LNCaP clone FGC (cell line): ENCODE measurements around the gene CD200.

Experiments
- DNase-seq: peaks from one replicate; pipeline ENCODE4 v3.0.0-alpha.2; 2011; ENCODE audit warnings: low read depth
- H3K4me3 ChIP-seq: 2 replicates; pipeline ENCODE4 v1.5.1; 2011; ENCODE audit warnings: mild to moderate bottlenecking, low read depth, low read length, control low read depth
- CTCF ChIP-seq: IDR thresholded peaks from 2 replicates; pipeline ENCODE4 v1.5.1; 2012; ENCODE audit warnings: mild to moderate bottlenecking; ENCODE audit not compliant: control insufficient read depth, insufficient read depth; ENCODE audit errors: extremely low read depth

Gene CD200

GRCh38 chr3:112350018-112350810 is 17.3 kb downstream of the CD200 start:
- DNase-seq = no peak
- no peak overlapping the region for H3K4me3 ChIP-seq
- no peak for TF ChIP-seq CTCF

GRCh38 chr3:112351036-112351435 is 18.1 kb downstream of the CD200 start:
- TF ChIP-seq CTCF = no peak
- DNase-seq = no peak
- no peak overlapping the region for H3K4me3 ChIP-seq

GRCh38 chr3:112351823-112352222 is 18.9 kb downstream of the CD200 start:
- DNase-seq = no peak
- TF ChIP-seq CTCF = no peak
- no peak overlapping the region for H3K4me3 ChIP-seq

GRCh38 chr3:112352720-112353119 is 19.8 kb downstream of the CD200 start:
- no peak overlapping the region for H3K4me3 ChIP-seq
- no peak for TF ChIP-seq CTCF
- DNase-seq = no peak

- no peak for DNase-seq
- no peak overlapping the region for H3K4me3 ChIP-seq
- TF ChIP-seq CTCF = no peak
Observed at GRCh38 chr3:112353365-112353764, 20.4 kb downstream of the CD200 start.

GRCh38 chr3:112354642-112355306 is 21.8 kb downstream of the CD200 start:
- no peak for TF ChIP-seq CTCF
- no peak overlapping the region for H3K4me3 ChIP-seq

More at GRCh38 chr3:112354642-112355306, 21.8 kb downstream of the CD200 start:
- DNase-seq = no peak
